DOHH2 (cell line): ENCODE measurements around the gene DNAL4.

Source experiments
- CTCF ChIP-seq: fragments of 200-600 bp; sonication (generic); IDR thresholded peaks from one replicate; pipeline ENCODE4 v1.5.1; 2014; ENCODE audit warnings: antibody characterized with exemption, mild to moderate bottlenecking, low read depth, low read length; ENCODE audit not compliant: poor library complexity, severe bottlenecking
- EZH2phosphoT487 ChIP-seq: fragments of 200-600 bp; sonication (generic); IDR thresholded peaks from 2 replicates; pipeline ENCODE4 v1.6.1; 2017; ENCODE audit warnings: borderline replicate concordance, mild to moderate bottlenecking, antibody characterized with exemption, low read length, moderate library complexity, mixed read lengths

- no peak for TF ChIP-seq CTCF
- no peak for TF ChIP-seq EZH2phosphoT487
These were observed 33.3 kb downstream of the DNAL4 start for GRCh38 chr22:38760477-38761201.
